ENCODE measurements around the gene ABL1.

DNA sequence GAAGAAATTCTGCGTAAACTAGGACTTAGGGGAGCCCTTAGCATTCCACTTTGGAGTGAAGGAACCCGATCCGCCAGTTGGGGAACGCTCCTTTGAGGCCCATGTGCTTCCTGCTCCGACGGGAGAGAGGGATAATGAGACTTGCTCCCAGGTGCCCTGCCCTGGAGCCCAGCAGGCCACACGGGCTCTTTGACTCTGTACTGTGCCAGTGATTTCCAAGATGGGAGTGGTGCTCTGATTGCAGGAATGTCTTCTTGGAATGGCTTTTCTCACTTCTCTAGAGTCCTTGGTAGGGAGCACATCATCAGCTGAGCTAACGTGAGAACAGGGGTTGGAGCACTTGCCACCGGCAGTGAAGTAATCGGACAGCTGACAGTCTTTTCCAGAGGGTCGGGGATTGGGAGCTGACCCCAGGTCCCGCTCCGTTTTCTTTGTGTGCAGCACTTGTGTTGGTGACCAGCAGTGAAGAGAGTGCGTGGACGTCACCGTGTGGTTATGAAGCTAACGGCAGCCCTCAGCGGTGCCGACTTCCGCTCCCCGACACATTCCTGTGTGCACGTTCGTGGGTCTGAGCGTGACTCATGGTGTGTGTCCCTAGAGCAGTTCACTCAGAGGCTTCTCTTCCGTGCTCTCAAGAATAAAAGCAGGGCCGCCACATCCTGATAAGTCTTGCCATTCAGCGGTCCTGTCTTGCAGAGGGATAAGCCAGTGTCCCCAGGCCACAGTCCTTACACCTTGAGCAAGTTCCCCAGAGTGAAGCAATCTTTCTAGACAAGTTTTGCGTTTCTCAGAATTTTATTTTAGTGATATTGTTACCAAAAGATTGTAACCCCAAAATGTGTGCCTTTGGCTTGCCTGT lies 25.6 kb downstream of the ABL1 start:
- TF ChIP-seq GATA2 (IDR thresholded peaks at IDR 0.05; ENCODE audit: low read depth, low read length) (no peak), GATA3 (IDR thresholded peaks at IDR 0.05; ENCODE audit: low read depth, low read length) (no peak)
